ENCODE measurements around the gene ECE1. TPM values are rescaled to one million over a fixed set of nuclear protein-coding genes. Genes with fewer than 3 reads are reported as not detected.
"Not testable (repeated sequence)": the region's sequence is repeated elsewhere in the genome, so short reads cannot be mapped to it uniquely, and the experiment has no call there.

ECE1 gene
- total and polyA plus RNA-seq, 7 donors = 12.2 to 24.9 (median 14.6) TPM

DNA sequence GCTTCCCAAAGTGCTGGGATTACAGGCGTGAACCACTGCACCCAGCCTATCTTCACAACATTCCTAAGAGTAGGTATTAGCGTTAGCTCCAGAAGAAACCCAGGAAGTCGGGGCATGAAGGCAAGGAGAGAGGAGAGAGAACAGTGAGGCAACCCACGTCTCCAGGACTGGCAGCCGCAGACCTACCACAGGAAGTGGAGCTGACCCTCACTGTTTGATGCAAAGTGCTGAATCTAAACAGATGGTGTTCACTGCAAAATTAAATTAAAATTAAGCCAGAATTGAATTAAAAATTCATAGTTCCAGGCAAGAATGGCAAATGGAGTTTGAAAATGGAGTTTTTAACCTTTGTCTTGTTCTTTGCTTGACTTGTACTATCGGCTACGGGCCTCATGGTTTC lies 6.7 kb downstream of the ECE1 start:
- intact Hi-C loops (cut with DNase I) = no loop called here
- H3K27ac ChIP-seq = no peak overlapping the region
- H3K9me3 ChIP-seq = no peaks in the 10 kb centered on the region
- no peaks in the 10 kb centered on the region for H3K27me3 ChIP-seq (ENCODE audit: insufficient read depth in 3 of 3, low read length in 2 of 3)
- DNase-seq (no peak), ATAC-seq (no peak)
- peaks cover 5% of the 10 kb centered on the region for H3K4me1 ChIP-seq
- no peak overlapping the region for H3K4me3 ChIP-seq
- TF ChIP-seq, protein P1, sequence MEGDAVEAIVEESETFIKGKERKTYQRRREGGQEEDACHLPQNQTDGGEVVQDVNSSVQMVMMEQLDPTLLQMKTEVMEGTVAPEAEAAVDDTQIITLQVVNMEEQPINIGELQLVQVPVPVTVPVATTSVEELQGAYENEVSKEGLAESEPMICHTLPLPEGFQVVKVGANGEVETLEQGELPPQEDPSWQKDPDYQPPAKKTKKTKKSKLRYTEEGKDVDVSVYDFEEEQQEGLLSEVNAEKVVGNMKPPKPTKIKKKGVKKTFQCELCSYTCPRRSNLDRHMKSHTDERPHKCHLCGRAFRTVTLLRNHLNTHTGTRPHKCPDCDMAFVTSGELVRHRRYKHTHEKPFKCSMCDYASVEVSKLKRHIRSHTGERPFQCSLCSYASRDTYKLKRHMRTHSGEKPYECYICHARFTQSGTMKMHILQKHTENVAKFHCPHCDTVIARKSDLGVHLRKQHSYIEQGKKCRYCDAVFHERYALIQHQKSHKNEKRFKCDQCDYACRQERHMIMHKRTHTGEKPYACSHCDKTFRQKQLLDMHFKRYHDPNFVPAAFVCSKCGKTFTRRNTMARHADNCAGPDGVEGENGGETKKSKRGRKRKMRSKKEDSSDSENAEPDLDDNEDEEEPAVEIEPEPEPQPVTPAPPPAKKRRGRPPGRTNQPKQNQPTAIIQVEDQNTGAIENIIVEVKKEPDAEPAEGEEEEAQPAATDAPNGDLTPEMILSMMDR (IDR thresholded peaks at IDR 0.05) = no peak
- WGBS, 3 donors = 94 to 97% (median 94%) methylated on average over 7 of the region's 7 CpGs
- H3K36me3 ChIP-seq (ENCODE audit: insufficient read depth in 1 of 2, low read depth in 1 of 2) = no peaks in the 10 kb centered on the region

DNA sequence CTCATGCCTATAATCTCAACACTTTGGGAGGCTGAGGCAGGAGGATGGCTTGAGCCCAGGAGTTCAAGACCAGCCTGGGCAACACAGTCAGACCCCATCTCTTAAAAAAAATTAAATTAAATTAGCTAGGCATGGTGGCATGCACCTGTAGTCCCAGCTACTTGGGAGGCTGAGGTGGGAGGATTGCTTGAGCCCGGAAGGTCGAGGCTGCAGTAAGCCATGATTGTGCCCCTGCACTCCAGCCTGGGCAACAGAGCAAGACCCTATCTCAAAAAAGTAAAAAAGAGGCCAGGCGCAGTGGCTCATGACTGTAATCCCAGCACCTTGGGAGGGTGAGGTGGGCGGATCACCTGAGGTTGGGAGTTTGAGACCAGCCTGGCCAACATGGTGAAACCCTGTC lies 8.2 kb downstream of the ECE1 start:
- 96 to 100% (median 98%) methylated on average over 4 of the region's 4 CpGs for WGBS, 3 donors
- ATAC-seq; H3K27ac ChIP-seq; H3K27me3 ChIP-seq (ENCODE audit: insufficient read depth in 3 of 3, low read length in 2 of 3); H3K36me3 ChIP-seq (ENCODE audit: insufficient read depth in 1 of 2, low read depth in 1 of 2); H3K9me3 ChIP-seq; H3K4me3 ChIP-seq; intact Hi-C loops (cut with DNase I); DNase-seq; H3K4me1 ChIP-seq: not testable (repeated sequence)

DNA sequence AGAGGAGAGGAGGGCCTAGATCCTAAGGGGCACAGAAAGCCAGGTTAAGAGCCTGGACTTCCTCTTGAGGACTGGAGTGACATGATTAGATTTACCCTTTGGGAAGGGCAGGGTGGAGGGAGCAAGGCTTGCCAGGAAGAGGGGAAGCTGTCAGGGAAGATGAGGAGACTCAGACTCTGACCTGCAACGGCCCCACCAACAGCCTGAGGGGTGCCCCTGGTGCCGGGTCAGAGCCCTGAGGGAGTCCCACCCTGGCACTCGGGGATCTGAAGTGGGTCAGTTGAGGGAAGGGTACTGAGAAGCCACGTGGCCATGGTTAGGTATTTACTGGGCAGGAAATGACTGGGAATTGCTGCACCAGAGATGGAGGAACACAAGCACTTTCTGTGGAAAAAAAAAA lies 9.8 kb downstream of the ECE1 start:
- ATAC-seq (peak in 1 of 4 donors; percentile 13), DNase-seq (no peak)
- peaks cover 10% of the 10 kb centered on the region for H3K4me1 ChIP-seq
- H3K27me3 ChIP-seq (ENCODE audit: insufficient read depth in 3 of 3, low read length in 2 of 3) = no peaks in the 10 kb centered on the region
- intact Hi-C loops (cut with DNase I) = no loop called here
- H3K36me3 ChIP-seq (ENCODE audit: insufficient read depth in 1 of 2, low read depth in 1 of 2) = no peaks in the 10 kb centered on the region
- WGBS, 3 donors = 69 to 74% (median 71%) methylated on average over 4 of the region's 4 CpGs
- H3K27ac ChIP-seq = peak overlapping the region; percentile 38
- TF ChIP-seq, protein P1 (IDR thresholded peaks at IDR 0.05) = no peak
- no peaks in the 10 kb centered on the region for H3K9me3 ChIP-seq
- no peak overlapping the region for H3K4me3 ChIP-seq

DNA sequence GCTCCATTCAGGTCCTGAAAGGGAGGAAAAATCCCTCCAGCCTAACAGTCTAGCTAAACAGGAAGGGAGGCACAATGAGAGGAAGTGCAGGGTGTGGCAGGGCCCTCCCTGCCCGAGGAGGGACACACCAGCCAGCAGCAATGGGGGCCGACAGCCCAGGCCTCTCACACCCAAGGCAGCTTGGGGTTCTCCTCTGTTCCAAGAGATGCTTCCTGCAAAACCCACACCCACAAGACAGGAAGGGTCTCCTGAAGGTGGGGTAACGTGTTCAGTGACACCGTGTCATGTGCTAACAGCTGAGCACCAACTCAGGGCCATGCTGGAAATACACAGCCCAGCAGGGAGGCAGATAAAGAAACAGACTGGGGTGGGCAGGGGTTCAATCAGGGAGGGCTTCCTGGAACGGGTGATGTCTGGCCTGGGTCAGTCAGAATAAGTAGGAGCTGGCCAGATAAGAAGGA lies 10.2 kb downstream of the ECE1 start:
- WGBS, 3 donors = 51 to 61% (median 51%) methylated on average over 5 of the region's 5 CpGs
- peak overlapping the region; percentile 38 for H3K27ac ChIP-seq
- ATAC-seq (peak; percentile 51 to 71 (median 68)), DNase-seq (no peak)
- no peaks in the 10 kb centered on the region for H3K36me3 ChIP-seq (ENCODE audit: insufficient read depth in 1 of 2, low read depth in 1 of 2)
- no peaks in the 10 kb centered on the region for H3K9me3 ChIP-seq
- H3K4me3 ChIP-seq = no peak overlapping the region
- intact Hi-C loops (cut with DNase I) = no loop called here
- H3K4me1 ChIP-seq = peaks cover 10% of the 10 kb centered on the region
- H3K27me3 ChIP-seq (ENCODE audit: insufficient read depth in 3 of 3, low read length in 2 of 3) = no peaks in the 10 kb centered on the region
- TF ChIP-seq, protein P1 (IDR thresholded peaks at IDR 0.05) = no peak

DNA sequence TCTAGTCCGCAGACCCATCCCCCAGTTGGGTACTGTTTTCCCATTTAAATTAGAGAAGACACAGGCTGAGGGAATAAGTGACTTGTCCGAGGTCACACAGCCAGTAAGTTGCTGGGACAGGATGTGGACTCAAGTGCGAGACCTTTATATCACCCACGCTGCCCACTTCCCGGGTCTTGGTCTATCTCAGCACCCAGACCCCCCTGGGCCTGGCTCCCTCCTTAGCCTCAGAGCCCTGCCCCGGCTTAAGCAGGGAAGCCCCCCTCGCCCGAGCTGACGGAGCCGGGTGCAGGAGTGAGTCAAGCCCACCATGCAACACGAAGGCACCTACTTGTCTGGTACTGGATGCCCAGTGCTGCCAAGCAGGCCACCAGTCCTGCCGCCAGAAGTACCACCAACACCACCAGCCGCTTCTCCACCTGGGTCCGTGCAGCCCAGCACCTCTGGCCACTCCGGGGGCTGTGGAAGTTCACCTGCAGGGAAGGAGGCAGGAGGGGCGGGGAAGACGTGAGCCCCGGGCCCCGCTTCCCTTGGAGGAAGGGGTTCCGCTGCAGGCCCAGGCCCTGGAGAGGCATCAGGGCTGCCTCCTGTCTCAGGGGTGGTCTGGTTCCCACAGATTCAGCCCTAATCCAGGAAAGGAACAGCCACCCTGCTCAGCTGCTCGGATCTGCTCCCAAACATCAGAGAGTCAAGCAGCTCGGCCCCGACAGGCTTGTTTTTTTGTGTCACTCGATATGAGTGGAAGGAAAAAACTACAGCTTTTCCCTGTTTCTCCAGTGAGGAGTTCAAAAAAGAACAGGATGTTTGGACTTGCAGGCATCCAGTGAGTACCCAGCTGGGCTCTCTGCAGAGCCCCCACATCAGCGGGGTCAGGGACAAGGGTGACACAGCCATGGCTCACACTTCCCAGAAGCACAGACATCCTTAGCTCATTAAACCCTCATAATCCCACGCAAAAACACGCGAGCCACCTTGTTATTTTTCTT lies 11.1 kb downstream of the ECE1 start:
- Histone ChIP-seq H3K4me3 (peak overlapping the region; percentile 32), H3K4me1 (peaks cover 12% of the 10 kb centered on the region), H3K9me3 (no peaks in the 10 kb centered on the region), H3K27me3 (ENCODE audit: insufficient read depth in 3 of 3, low read length in 2 of 3) (no peaks in the 10 kb centered on the region), H3K36me3 (ENCODE audit: insufficient read depth in 1 of 2, low read depth in 1 of 2) (no peaks in the 10 kb centered on the region), H3K27ac (peak overlapping the region; percentile 38)
- 61 to 66% (median 62%) methylated on average over 28 of the region's 28 CpGs for WGBS, 3 donors
- intact Hi-C loops (cut with DNase I) = no loop called here
- TF ChIP-seq, protein P1 (IDR thresholded peaks at IDR 0.05) = no peak
- DNase-seq (no peak), ATAC-seq (peak in 3 of 4 donors; percentile 26 to 59 (median 47))
